Suprapubic skin (tissue), 3 donors: ENCODE data around the gene ZNF408.

Source experiments
- CTCF ChIP-seq, 2 donors: fragments of 200-600 bp in 1 of 2; fragments of 450-650 bp in 1 of 2; sonication (generic) in 1 of 2; IDR thresholded peaks; one replicate each; pipeline ENCODE4 v1.5.1; 2016 to 2019; ENCODE audit warnings: antibody characterized with exemption in 2 of 2, mild to moderate bottlenecking in 1 of 2, moderate library complexity in 1 of 2
- EP300 ChIP-seq: sonication (generic); formaldehyde crosslinking; IDR thresholded peaks from one replicate; pipeline ENCODE4 v1.6.1; 2017; ENCODE audit warnings: antibody characterized with exemption
- POLR2A ChIP-seq, 2 donors: fragments of 450-650 bp; IDR thresholded peaks; one replicate each; pipeline ENCODE4 v1.6.1; 2017; ENCODE audit warnings: antibody characterized with exemption in 2 of 2, mild to moderate bottlenecking in 2 of 2, moderate library complexity in 2 of 2

- TF ChIP-seq CTCF (IDR thresholded peaks at IDR 0.05) (no peak), POLR2A (IDR thresholded peaks at IDR 0.05) (no peak), EP300 (no peak)
Measured at GRCh38 chr11:46672381-46672839, 28.4 kb upstream of the ZNF408 start.
